DND-41 (cell line): ENCODE measurements around the gene ONECUT3.

Source experiments
- ATAC-seq: fragments of 200-7000 bp; cut with Tn5 transposase; 3 replicates; pipeline ENCODE4 v1.9.1; 2021; ENCODE audit warnings: low read depth; ENCODE audit not compliant: insufficient read depth
- DNase-seq: peaks from one replicate; pipeline ENCODE4 v3.0.0-alpha.2; 2020
- H2AFZ ChIP-seq: 2 replicates; pipeline ENCODE4 v1.6.0; 2012; ENCODE audit warnings: low read depth, low read length
- H3K27ac ChIP-seq: 2 replicates; pipeline ENCODE4 v1.5.1; 2012; ENCODE audit warnings: low read length, inconsistent platforms
- H3K27me3 ChIP-seq: fragments of 200-600 bp; sonication (generic); 2 replicates; pipeline ENCODE4 v1.6.0; 2012; ENCODE audit warnings: low read length, mild to moderate bottlenecking, inconsistent platforms; ENCODE audit not compliant: insufficient read depth, poor library complexity
- H3K36me3 ChIP-seq: 2 replicates; pipeline ENCODE4 v1.5.1; 2012; ENCODE audit warnings: low read length, inconsistent platforms; ENCODE audit not compliant: insufficient read depth
- H3K4me1 ChIP-seq: 2 replicates; pipeline ENCODE4 v1.5.1; 2012; ENCODE audit warnings: mild to moderate bottlenecking, low read length; ENCODE audit not compliant: insufficient read depth
- H3K4me2 ChIP-seq: 2 replicates; pipeline ENCODE4 v1.6.0; 2012; ENCODE audit warnings: mild to moderate bottlenecking, moderate library complexity, low read length, inconsistent platforms; ENCODE audit not compliant: insufficient read depth
- H3K4me3 ChIP-seq, 2 experiments: fragments of 200-600 bp in 1 of 2; shearing (Covaris generic) in 1 of 2; 2 replicates each; pipeline ENCODE4 v1.5.1; 2012 to 2016; ENCODE audit warnings: inconsistent platforms in 2 of 2, low read length in 2 of 2, mild to moderate bottlenecking in 2 of 2, low read depth in 1 of 2, moderate library complexity in 1 of 2
- H3K79me2 ChIP-seq: 2 replicates; pipeline ENCODE4 v1.6.0; 2012; ENCODE audit warnings: low read length, inconsistent platforms; ENCODE audit not compliant: insufficient read depth
- H3K9ac ChIP-seq: 2 replicates; pipeline ENCODE4 v1.6.0; 2012; ENCODE audit warnings: low read depth, mild to moderate bottlenecking, inconsistent platforms, low read length, moderate library complexity
- H3K9me3 ChIP-seq: 2 replicates; pipeline ENCODE4 v1.5.1; 2012; ENCODE audit warnings: low read length, moderate library complexity, mild to moderate bottlenecking, inconsistent platforms; ENCODE audit not compliant: insufficient read depth, severe bottlenecking
- H4K20me1 ChIP-seq: 2 replicates; pipeline ENCODE4 v1.6.0; 2012; ENCODE audit warnings: low read length; ENCODE audit not compliant: insufficient read depth
- CTCF ChIP-seq: IDR thresholded peaks from 2 replicates; pipeline ENCODE4 v1.5.1; 2012; ENCODE audit warnings: borderline replicate concordance, low read length, moderate library complexity, mild to moderate bottlenecking; ENCODE audit not compliant: poor library complexity, severe bottlenecking; ENCODE audit errors: extremely low read depth
- EZH2 ChIP-seq: IDR thresholded peaks from 3 replicates; pipeline ENCODE4 v1.6.1; 2012; ENCODE audit warnings: borderline replicate concordance, low read depth, mild to moderate bottlenecking, moderate library complexity, low read length, inconsistent platforms; ENCODE audit not compliant: severe bottlenecking

The ONECUT3 gene

GRCh38 chr19:1720237-1720636 is 33.1 kb upstream of the ONECUT3 start:
- DNase-seq (no peak), ATAC-seq (no peak)
- Histone ChIP-seq H3K4me1 (no peaks in the 10 kb centered on the region), H3K4me2 (no peak overlapping the region), H3K27ac (no peak overlapping the region), H2AFZ (no peak overlapping the region), H3K4me3 (no peak overlapping the region), H3K36me3 (no peaks in the 10 kb centered on the region), H3K9ac (no peak overlapping the region), H3K9me3 (no peaks in the 10 kb centered on the region), H3K27me3 (peaks cover 2% of the 10 kb centered on the region), H4K20me1 (no peaks in the 10 kb centered on the region), H3K79me2 (no peaks in the 10 kb centered on the region)
- TF ChIP-seq CTCF (no peak), EZH2 (no peak)

- H3K4me2 ChIP-seq = no peak overlapping the region
- no peak overlapping the region for H3K9ac ChIP-seq
These were observed 27.9 kb upstream of the ONECUT3 start for GRCh38 chr19:1725100-1726064.

GRCh38 chr19:1728816-1729567 is 24.3 kb upstream of the ONECUT3 start:
- no peak overlapping the region for H3K4me3 ChIP-seq
- H3K9ac ChIP-seq = no peak overlapping the region
- no peaks in the 10 kb centered on the region for H3K27me3 ChIP-seq
- DNase-seq (no peak), ATAC-seq (no peak)
- TF ChIP-seq CTCF = no peak
- TF ChIP-seq EZH2 = no peak
- H3K79me2 ChIP-seq = no peaks in the 10 kb centered on the region
- no peaks in the 10 kb centered on the region for H3K4me1 ChIP-seq
- H3K36me3 ChIP-seq = no peaks in the 10 kb centered on the region
- H3K27ac ChIP-seq = no peak overlapping the region
- no peak overlapping the region for H3K4me2 ChIP-seq
- no peak overlapping the region for H2AFZ ChIP-seq
- no peaks in the 10 kb centered on the region for H3K9me3 ChIP-seq
- no peaks in the 10 kb centered on the region for H4K20me1 ChIP-seq

More at GRCh38 chr19:1725100-1726064, 27.9 kb upstream of the ONECUT3 start:
- Histone ChIP-seq H3K27me3 (peaks cover 2% of the 10 kb centered on the region), H3K4me1 (no peaks in the 10 kb centered on the region), H3K36me3 (no peaks in the 10 kb centered on the region), H3K9me3 (no peaks in the 10 kb centered on the region), H3K27ac (no peak overlapping the region), H3K4me3 (no peak overlapping the region), H3K79me2 (no peaks in the 10 kb centered on the region), H2AFZ (no peak overlapping the region), H4K20me1 (no peaks in the 10 kb centered on the region)
- ATAC-seq (no peak), DNase-seq (no peak)
- no peak for TF ChIP-seq CTCF
- TF ChIP-seq EZH2 = no peak
